WTC11 (cell line): ENCODE data around the gene CUL9. TPM values are rescaled to one million over a fixed set of nuclear protein-coding genes. Genes with fewer than 3 reads are reported as not detected.

Experiments
- ATAC-seq: fragments of 200-7000 bp; cut with Tn5 transposase; 2 replicates; pipeline ENCODE4 v1.10.0; 2021; ENCODE audit warnings: mild to moderate bottlenecking, moderate library complexity
- CTCF ChIA-PET: fragments of 300-600 bp; sonication (Branson Sonifier 250); formaldehyde crosslinking; loops from one replicate; lab custom pipeline; 2021; ENCODE audit warnings: antibody characterized with exemption; lab: Charles Lee
- POLR2A ChIA-PET: fragments of 350-600 bp; sonication (Branson Sonifier 250); formaldehyde crosslinking; loops from one replicate; lab custom pipeline; 2021; ENCODE audit warnings: antibody characterized with exemption; lab: Charles Lee
- DNase-seq: peaks from one replicate; pipeline ENCODE4 v3.0.0; 2021; ENCODE audit warnings: low spot score
- H3K27ac Mint-ChIP-seq: 2 replicates; pipeline ENCODE4 v1.8.0; 2021; ENCODE audit warnings: mixed read lengths
- H3K27me3 Mint-ChIP-seq: 2 replicates; pipeline ENCODE4 v1.8.0; 2021; ENCODE audit warnings: low read depth, mild to moderate bottlenecking, moderate library complexity, mixed read lengths
- H3K36me3 Mint-ChIP-seq: 2 replicates; pipeline ENCODE4 v1.8.0; 2021; ENCODE audit warnings: mixed read lengths
- H3K4me1 Mint-ChIP-seq: 2 replicates; pipeline ENCODE4 v1.8.0; 2022; ENCODE audit warnings: mixed read lengths
- H3K4me3 Mint-ChIP-seq: 2 replicates; pipeline ENCODE4 v1.8.0; 2021; ENCODE audit warnings: mild to moderate bottlenecking, moderate library complexity, mixed read lengths
- H3K9me3 Mint-ChIP-seq: 2 replicates; pipeline ENCODE4 v1.8.0; 2021; ENCODE audit warnings: mixed read lengths
- E2F4 ChIP-seq: sonication (generic); formaldehyde crosslinking; IDR thresholded peaks from 2 replicates; pipeline ENCODE4 v1.8.1; 2022; ENCODE audit warnings: low read depth, mild to moderate bottlenecking, moderate library complexity, missing genetic modification reagents, borderline replicate concordance
- IRF1 ChIP-seq: sonication (generic); formaldehyde crosslinking; IDR thresholded peaks from 2 replicates; pipeline ENCODE4 v1.8.0; 2023; ENCODE audit warnings: missing genetic modification reagents
- KAT7 ChIP-seq: sonication (generic); formaldehyde crosslinking; IDR thresholded peaks from 2 replicates; pipeline ENCODE4 v1.8.1; 2023; ENCODE audit warnings: missing genetic modification reagents, mild to moderate bottlenecking, borderline replicate concordance
- NFATC4 ChIP-seq: fragments of 250-450 bp; sonication (Bioruptor Pico); IDR thresholded peaks from 2 replicates; pipeline ENCODE4 v1.9.0; 2021; ENCODE audit warnings: mild to moderate bottlenecking
- PREB ChIP-seq: sonication (generic); formaldehyde crosslinking; IDR thresholded peaks from 2 replicates; pipeline ENCODE4 v1.8.1; 2022; ENCODE audit warnings: mild to moderate bottlenecking, missing genetic modification reagents, moderate library complexity, borderline replicate concordance
- RORB ChIP-seq: fragments of 250-450 bp; sonication (Bioruptor Pico); IDR thresholded peaks from 2 replicates; pipeline ENCODE4 v1.9.0; 2021; ENCODE audit warnings: mild to moderate bottlenecking
- TEAD1 ChIP-seq: sonication (generic); formaldehyde crosslinking; IDR thresholded peaks from 2 replicates; pipeline ENCODE4 v1.8.0; 2022; ENCODE audit warnings: mild to moderate bottlenecking, missing genetic modification reagents
- USF1 ChIP-seq: sonication (generic); formaldehyde crosslinking; IDR thresholded peaks from 2 replicates; pipeline ENCODE4 v1.8.0; 2022; ENCODE audit warnings: mild to moderate bottlenecking, missing genetic modification reagents
- ZBTB43 ChIP-seq: sonication (generic); formaldehyde crosslinking; IDR thresholded peaks from 2 replicates; pipeline ENCODE4 v1.8.1; 2023; ENCODE audit warnings: mild to moderate bottlenecking, missing genetic modification reagents
- ZNF138 ChIP-seq: sonication (generic); formaldehyde crosslinking; conservative IDR thresholded peaks from 2 replicates; pipeline ENCODE4 v1.8.1; 2022; ENCODE audit warnings: mild to moderate bottlenecking, moderate library complexity, missing genetic modification reagents
- ZNF232 ChIP-seq: sonication (generic); formaldehyde crosslinking; IDR thresholded peaks from 2 replicates; pipeline ENCODE4 v1.8.0; 2022; ENCODE audit warnings: mild to moderate bottlenecking, missing genetic modification reagents
- ZNF263 ChIP-seq: sonication (generic); formaldehyde crosslinking; IDR thresholded peaks from 2 replicates; pipeline ENCODE4 v1.8.1; 2022; ENCODE audit warnings: low read depth, mild to moderate bottlenecking, moderate library complexity, missing genetic modification reagents
- ZNF317 ChIP-seq: sonication (generic); formaldehyde crosslinking; IDR thresholded peaks from 2 replicates; pipeline ENCODE4 v1.8.1; 2023; ENCODE audit warnings: low read depth, mild to moderate bottlenecking, moderate library complexity, missing genetic modification reagents, borderline replicate concordance
- ZNF396 ChIP-seq: fragments of 250-450 bp; sonication (Bioruptor Pico); IDR thresholded peaks from 2 replicates; pipeline ENCODE4 v1.8.0; 2021; ENCODE audit warnings: mild to moderate bottlenecking, moderate library complexity, borderline replicate concordance
- total RNA-seq: library from RNA; stranded (reverse); gene quantifications from 3 replicates; pipeline ENCODE4 v1.2.3, GENCODE V29; 2021

CUL9 gene
- total RNA-seq, 1 experiment from 2014 or later = 15.2 TPM

- H3K36me3 Mint-ChIP-seq = peaks cover 4% of the 10 kb centered on the region; the same call in 1 of the 2 replicates
- H3K4me3 Mint-ChIP-seq = no peak overlapping the region
- DNase-seq = no peak
- peaks cover 9% of the 10 kb centered on the region; the same call in 1 of the 2 replicates for H3K4me1 Mint-ChIP-seq
- H3K27ac Mint-ChIP-seq = 0 out of 2 replicates have a peak overlapping the region, but pooled peaks have one; percentile 33
- POLR2A ChIA-PET = interaction anchor here (0.6 kb wide), 1 partner anchor 276 kb away, joined by 10 read pairs; no protein-coding TSS in a partner anchor
- no peak for ATAC-seq
- no peaks in the 10 kb centered on the region for H3K9me3 Mint-ChIP-seq
- no peaks in the 10 kb centered on the region for H3K27me3 Mint-ChIP-seq
- no peak for TF ChIP-seq E2F4 (CRISPR knock-in tag)
- TF ChIP-seq ZNF232 (CRISPR knock-in tag) = no peak
- CTCF ChIA-PET = interaction anchor here (1.5 to 2.0 kb wide), 2 partner anchors 8 to 26 kb away, joined by 3 to 22 read pairs; partner anchors contain the start of gene DNPH1
Measured at GRCh38 chr6:43221046-43221972, 39.3 kb downstream of the CUL9 start.

GRCh38 chr6:43222418-43223059 is 40.5 kb downstream of the CUL9 start:
- TF ChIP-seq E2F4 (CRISPR knock-in tag) = no peak
- TF ChIP-seq KAT7 (CRISPR knock-in tag) = no peak
- no peak for TF ChIP-seq ZNF396
- TF ChIP-seq ZNF138 (CRISPR knock-in tag) = no peak
- no peak for TF ChIP-seq NFATC4 (CRISPR knock-in tag)
- no peak for TF ChIP-seq PREB (CRISPR knock-in tag)
- TF ChIP-seq ZBTB43 = no peak
- no peak for TF ChIP-seq ZNF263
- TF ChIP-seq ZNF317 (CRISPR knock-in tag) = no peak
- no peak for TF ChIP-seq RORB (CRISPR knock-in tag)
- no peak for TF ChIP-seq TEAD1 (CRISPR knock-in tag)
- TF ChIP-seq IRF1 (CRISPR knock-in tag) = no peak
- no peak for TF ChIP-seq USF1
- TF ChIP-seq, all 79 proteins: peak for 0
- no peak overlapping the region for H3K4me3 Mint-ChIP-seq
- no peak for ATAC-seq
- H3K27ac Mint-ChIP-seq = no peak overlapping the region
- H3K4me1 Mint-ChIP-seq = peaks cover 8% of the 10 kb centered on the region; the same call in 1 of the 2 replicates
- peaks cover 4% of the 10 kb centered on the region; the same call in 1 of the 2 replicates for H3K36me3 Mint-ChIP-seq
- no peaks in the 10 kb centered on the region for H3K9me3 Mint-ChIP-seq
- DNase-seq = no peak
- POLR2A ChIA-PET = no interaction called here
- CTCF ChIA-PET = no interaction called here
- H3K27me3 Mint-ChIP-seq = no peaks in the 10 kb centered on the region
